HEK293 (cell line): Measurements from ENCODE around the gene CBR4.
"Not testable (repeated sequence)": the region's sequence is repeated elsewhere in the genome, so short reads cannot be mapped to it uniquely, and the experiment has no call there.

Source experiments
- CTCF ChIA-PET: fragments of 350-600 bp; formaldehyde crosslinking; extraction: SDS; loops from one replicate; lab custom pipeline; 2021; ENCODE audit warnings: antibody characterized with exemption; lab: Yijun Ruan, JAX
- POLR2A ChIA-PET: fragments of 300-600 bp; formaldehyde crosslinking; extraction: SDS; loops from one replicate; lab custom pipeline; 2020; ENCODE audit warnings: antibody characterized with exemption, inconsistent platforms; lab: Yijun Ruan, JAX
- H3K27ac ChIP-seq: fragments of 200-500 bp; sonication (Bioruptor generic); 2 replicates; pipeline ENCODE4 v1.5.1; 2014; ENCODE audit warnings: low read depth, low read length, control low read depth, inconsistent platforms; ENCODE audit errors: extremely low read depth
- H3K36me3 ChIP-seq, 2 experiments: fragments of 200-500 bp in 1 of 2; sonication (Bioruptor generic) in 1 of 2; 1 replicate in 1 of 2; 2 replicates in 1 of 2; pipeline ENCODE4 v1.5.1; 2014 to 2017; ENCODE audit warnings: inconsistent platforms in 2 of 2, low read length in 2 of 2; ENCODE audit not compliant: control insufficient read depth in 2 of 2, insufficient read depth in 1 of 2
- H3K4me1 ChIP-seq: fragments of 200-500 bp; sonication (Bioruptor generic); 2 replicates; pipeline ENCODE4 v1.5.1; 2014; ENCODE audit warnings: mild to moderate bottlenecking, low read length, inconsistent platforms; ENCODE audit not compliant: control insufficient read depth, insufficient read depth
- H3K4me3 ChIP-seq: 2 replicates; pipeline ENCODE4 v1.5.1; 2011; ENCODE audit warnings: low read depth, mild to moderate bottlenecking, control low read depth, low read length, moderate library complexity
- H3K9me3 ChIP-seq: fragments of 200-500 bp; sonication (Bioruptor generic); 2 replicates; pipeline ENCODE4 v1.5.1; 2014; ENCODE audit warnings: low read depth, low read length, inconsistent platforms; ENCODE audit not compliant: control insufficient read depth, insufficient read depth
- FEZF1 ChIP-seq: fragments of 450-650 bp; formaldehyde crosslinking; IDR thresholded peaks from 2 replicates; pipeline ENCODE4 v1.5.1; 2016; ENCODE audit warnings: missing biosample characterization, missing genetic modification characterization
- GLIS1 ChIP-seq: fragments of 450-650 bp; formaldehyde crosslinking; IDR thresholded peaks from 2 replicates; pipeline ENCODE4 v1.5.1; 2016; ENCODE audit warnings: missing biosample characterization, missing genetic modification characterization
- IKZF3 ChIP-seq: fragments of 450-650 bp; IDR thresholded peaks from 2 replicates; pipeline ENCODE4 v1.5.0; 2018; ENCODE audit warnings: missing biosample characterization, mild to moderate bottlenecking, missing genetic modification characterization, moderate library complexity
- KLF8 ChIP-seq: fragments of 450-650 bp; formaldehyde crosslinking; IDR thresholded peaks from 2 replicates; pipeline ENCODE4 v1.5.1; 2016; ENCODE audit warnings: missing biosample characterization, missing genetic modification characterization
- PATZ1 ChIP-seq: fragments of 450-650 bp; formaldehyde crosslinking; IDR thresholded peaks from 2 replicates; pipeline ENCODE4 v1.5.1; 2016; ENCODE audit warnings: missing biosample characterization, missing genetic modification characterization
- SETDB1 ChIP-seq: IDR thresholded peaks from one replicate; pipeline ENCODE4 v1.6.1; 2017; ENCODE audit warnings: mild to moderate bottlenecking, low read length, moderate library complexity, mixed read lengths; ENCODE audit not compliant: insufficient read length
- ZBTB17 ChIP-seq: fragments of 450-650 bp; formaldehyde crosslinking; IDR thresholded peaks from 2 replicates; pipeline ENCODE4 v1.5.1; 2016; ENCODE audit warnings: missing biosample characterization, missing genetic modification characterization
- ZBTB7A ChIP-seq: fragments of 450-650 bp; formaldehyde crosslinking; IDR thresholded peaks from 2 replicates; pipeline ENCODE4 v1.5.1; 2016; ENCODE audit warnings: low read depth, missing biosample characterization, missing genetic modification characterization
- ZEB2 ChIP-seq: fragments of 450-650 bp; formaldehyde crosslinking; IDR thresholded peaks from 2 replicates; pipeline ENCODE4 v1.5.1; 2016; ENCODE audit warnings: missing biosample characterization, missing genetic modification characterization
- ZIC2 ChIP-seq: fragments of 450-650 bp; formaldehyde crosslinking; IDR thresholded peaks from 2 replicates; pipeline ENCODE4 v1.5.1; 2016; ENCODE audit warnings: missing biosample characterization, missing genetic modification characterization
- ZNF138 ChIP-seq: fragments of 450-650 bp; formaldehyde crosslinking; IDR thresholded peaks from 2 replicates; pipeline ENCODE4 v1.5.1; 2016; ENCODE audit warnings: missing biosample characterization, missing genetic modification characterization, borderline replicate concordance
- ZNF341 ChIP-seq: fragments of 450-650 bp; formaldehyde crosslinking; IDR thresholded peaks from 2 replicates; pipeline ENCODE4; 2016; ENCODE audit warnings: low read depth, missing biosample characterization, missing genetic modification characterization
- ZNF366 ChIP-seq: fragments of 450-650 bp; formaldehyde crosslinking; conservative IDR thresholded peaks from 2 replicates; pipeline ENCODE4 v1.5.1; 2016; ENCODE audit warnings: missing biosample characterization, missing genetic modification characterization
- ZNF610 ChIP-seq: fragments of 450-650 bp; formaldehyde crosslinking; IDR thresholded peaks from 2 replicates; pipeline ENCODE4 v1.5.1; 2016; ENCODE audit warnings: missing biosample characterization, missing genetic modification characterization, borderline replicate concordance
- ZNF624 ChIP-seq: fragments of 450-650 bp; formaldehyde crosslinking; IDR thresholded peaks from 2 replicates; pipeline ENCODE4 v1.5.1; 2017; ENCODE audit warnings: missing biosample characterization, missing genetic modification characterization
- ZNF843 ChIP-seq: fragments of 450-650 bp; formaldehyde crosslinking; IDR thresholded peaks from 2 replicates; pipeline ENCODE4 v1.5.1; 2016; ENCODE audit warnings: missing biosample characterization, missing genetic modification characterization
- ZXDB ChIP-seq: fragments of 450-650 bp; formaldehyde crosslinking; IDR thresholded peaks from 2 replicates; pipeline ENCODE4 v1.5.1; 2016; ENCODE audit warnings: missing biosample characterization, missing genetic modification characterization
- TF ChIP-seq, protein P1 (sequence below): fragments of 450-650 bp; formaldehyde crosslinking; IDR thresholded peaks from 2 replicates; pipeline ENCODE4 v1.5.1; 2016; ENCODE audit warnings: missing biosample characterization, missing genetic modification characterization
- TF ChIP-seq, protein P2 (sequence below): fragments of 450-650 bp; formaldehyde crosslinking; IDR thresholded peaks from 2 replicates; pipeline ENCODE4 v1.5.1; 2016; ENCODE audit warnings: missing biosample characterization, missing genetic modification characterization
- TF ChIP-seq, protein P3 (sequence below): fragments of 450-650 bp; formaldehyde crosslinking; IDR thresholded peaks from 2 replicates; pipeline ENCODE4 v1.5.1; 2016; ENCODE audit warnings: missing biosample characterization, missing genetic modification characterization

The CBR4 gene

DNA sequence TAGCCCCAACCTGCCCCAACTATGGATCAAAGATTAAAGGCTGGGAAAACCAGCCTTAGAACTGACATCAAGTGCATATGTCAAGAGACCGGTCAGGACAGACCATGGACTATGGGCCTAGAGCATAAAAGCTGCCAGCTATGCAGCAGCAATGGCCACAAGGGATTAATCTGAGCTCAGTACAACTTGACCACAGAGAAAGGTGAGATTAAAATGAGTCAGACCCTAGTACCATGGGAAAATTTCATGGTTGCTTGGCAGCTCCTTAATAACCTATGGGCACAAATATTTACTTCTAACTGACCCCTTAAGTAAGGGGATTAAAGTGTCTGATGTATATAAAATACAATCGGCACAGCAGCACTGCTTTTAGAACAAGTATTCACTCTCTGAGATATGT lies 54.4 kb downstream of the CBR4 start:
- ChIA-PET CTCF (no interaction called here), POLR2A (no interaction called here)
- no peak overlapping the region for H3K4me3 ChIP-seq
- H3K4me1 ChIP-seq: no peaks in the 10 kb centered on the region
- H3K9me3 ChIP-seq: no peaks in the 10 kb centered on the region
- no peak overlapping the region for H3K27ac ChIP-seq
- no peaks in the 10 kb centered on the region for H3K36me3 ChIP-seq
- no peak for TF ChIP-seq SETDB1
- no peak for TF ChIP-seq ZNF366 (tag by site-specific recombination)
- TF ChIP-seq, all 188 proteins: peak for 0

- H3K4me1 ChIP-seq, H3K9me3 ChIP-seq, CTCF ChIA-PET, H3K36me3 ChIP-seq, POLR2A ChIA-PET, H3K4me3 ChIP-seq, H3K27ac ChIP-seq: not testable (repeated sequence)
Measured at GRCh38 chr4:168952821-168953246, 57.2 kb downstream of the CBR4 start.

- H3K4me3 ChIP-seq: no peak overlapping the region
- no peaks in the 10 kb centered on the region for H3K4me1 ChIP-seq
- TF ChIP-seq, protein P1, sequence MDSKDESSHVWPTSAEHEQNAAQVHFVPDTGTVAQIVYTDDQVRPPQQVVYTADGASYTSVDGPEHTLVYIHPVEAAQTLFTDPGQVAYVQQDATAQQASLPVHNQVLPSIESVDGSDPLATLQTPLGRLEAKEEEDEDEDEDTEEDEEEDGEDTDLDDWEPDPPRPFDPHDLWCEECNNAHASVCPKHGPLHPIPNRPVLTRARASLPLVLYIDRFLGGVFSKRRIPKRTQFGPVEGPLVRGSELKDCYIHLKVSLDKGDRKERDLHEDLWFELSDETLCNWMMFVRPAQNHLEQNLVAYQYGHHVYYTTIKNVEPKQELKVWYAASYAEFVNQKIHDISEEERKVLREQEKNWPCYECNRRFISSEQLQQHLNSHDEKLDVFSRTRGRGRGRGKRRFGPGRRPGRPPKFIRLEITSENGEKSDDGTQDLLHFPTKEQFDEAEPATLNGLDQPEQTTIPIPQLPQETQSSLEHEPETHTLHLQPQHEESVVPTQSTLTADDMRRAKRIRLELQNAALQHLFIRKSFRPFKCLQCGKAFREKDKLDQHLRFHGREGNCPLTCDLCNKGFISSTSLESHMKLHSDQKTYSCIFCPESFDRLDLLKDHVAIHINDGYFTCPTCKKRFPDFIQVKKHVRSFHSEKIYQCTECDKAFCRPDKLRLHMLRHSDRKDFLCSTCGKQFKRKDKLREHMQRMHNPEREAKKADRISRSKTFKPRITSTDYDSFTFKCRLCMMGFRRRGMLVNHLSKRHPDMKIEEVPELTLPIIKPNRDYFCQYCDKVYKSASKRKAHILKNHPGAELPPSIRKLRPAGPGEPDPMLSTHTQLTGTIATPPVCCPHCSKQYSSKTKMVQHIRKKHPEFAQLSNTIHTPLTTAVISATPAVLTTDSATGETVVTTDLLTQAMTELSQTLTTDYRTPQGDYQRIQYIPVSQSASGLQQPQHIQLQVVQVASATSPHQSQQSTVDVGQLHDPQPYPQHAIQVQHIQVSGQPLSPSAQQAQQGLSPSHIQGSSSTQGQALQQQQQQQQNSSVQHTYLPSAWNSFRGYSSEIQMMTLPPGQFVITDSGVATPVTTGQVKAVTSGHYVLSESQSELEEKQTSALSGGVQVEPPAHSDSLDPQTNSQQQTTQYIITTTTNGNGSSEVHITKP: no peak
- no peak for TF ChIP-seq PATZ1 (tag by site-specific recombination)
- TF ChIP-seq ZIC2 (tag by site-specific recombination): no peak
- no peak for TF ChIP-seq ZBTB7A (tag by site-specific recombination)
- TF ChIP-seq, protein P2, sequence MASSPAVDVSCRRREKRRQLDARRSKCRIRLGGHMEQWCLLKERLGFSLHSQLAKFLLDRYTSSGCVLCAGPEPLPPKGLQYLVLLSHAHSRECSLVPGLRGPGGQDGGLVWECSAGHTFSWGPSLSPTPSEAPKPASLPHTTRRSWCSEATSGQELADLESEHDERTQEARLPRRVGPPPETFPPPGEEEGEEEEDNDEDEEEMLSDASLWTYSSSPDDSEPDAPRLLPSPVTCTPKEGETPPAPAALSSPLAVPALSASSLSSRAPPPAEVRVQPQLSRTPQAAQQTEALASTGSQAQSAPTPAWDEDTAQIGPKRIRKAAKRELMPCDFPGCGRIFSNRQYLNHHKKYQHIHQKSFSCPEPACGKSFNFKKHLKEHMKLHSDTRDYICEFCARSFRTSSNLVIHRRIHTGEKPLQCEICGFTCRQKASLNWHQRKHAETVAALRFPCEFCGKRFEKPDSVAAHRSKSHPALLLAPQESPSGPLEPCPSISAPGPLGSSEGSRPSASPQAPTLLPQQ (tag by site-specific recombination): no peak
- TF ChIP-seq KLF8 (tag by site-specific recombination): no peak
- no peak for TF ChIP-seq ZBTB17 (tag by site-specific recombination)
- TF ChIP-seq, protein P3, sequence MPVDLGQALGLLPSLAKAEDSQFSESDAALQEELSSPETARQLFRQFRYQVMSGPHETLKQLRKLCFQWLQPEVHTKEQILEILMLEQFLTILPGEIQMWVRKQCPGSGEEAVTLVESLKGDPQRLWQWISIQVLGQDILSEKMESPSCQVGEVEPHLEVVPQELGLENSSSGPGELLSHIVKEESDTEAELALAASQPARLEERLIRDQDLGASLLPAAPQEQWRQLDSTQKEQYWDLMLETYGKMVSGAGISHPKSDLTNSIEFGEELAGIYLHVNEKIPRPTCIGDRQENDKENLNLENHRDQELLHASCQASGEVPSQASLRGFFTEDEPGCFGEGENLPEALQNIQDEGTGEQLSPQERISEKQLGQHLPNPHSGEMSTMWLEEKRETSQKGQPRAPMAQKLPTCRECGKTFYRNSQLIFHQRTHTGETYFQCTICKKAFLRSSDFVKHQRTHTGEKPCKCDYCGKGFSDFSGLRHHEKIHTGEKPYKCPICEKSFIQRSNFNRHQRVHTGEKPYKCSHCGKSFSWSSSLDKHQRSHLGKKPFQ: no peak
- TF ChIP-seq ZNF624 (tag by site-specific recombination): no peak
- TF ChIP-seq FEZF1 (tag by site-specific recombination): no peak
- TF ChIP-seq ZNF341: no peak
- no peak for TF ChIP-seq ZEB2 (tag by site-specific recombination)
- no peak for TF ChIP-seq ZNF138 (tag by site-specific recombination)
- no peak for TF ChIP-seq ZNF610
- no peak for TF ChIP-seq ZXDB
- no peak for TF ChIP-seq IKZF3 (tag by site-specific recombination)
- TF ChIP-seq ZNF843: no peak
- TF ChIP-seq GLIS1 (tag by site-specific recombination): no peak
- no peaks in the 10 kb centered on the region for H3K9me3 ChIP-seq
- ChIA-PET POLR2A (no interaction called here), CTCF (no interaction called here)
- no peaks in the 10 kb centered on the region for H3K36me3 ChIP-seq
- no peak overlapping the region for H3K27ac ChIP-seq
Measured at GRCh38 chr4:168945291-168945690, 64.8 kb downstream of the CBR4 start.
